Neuronal stem cell (in vitro differentiated cells): ENCODE data around the gene SEC63.
A peak's percentile ranks its signal among the peaks of the same experiment; 100 is the strongest.
"Not testable (repeated sequence)": the region's sequence is repeated elsewhere in the genome, so short reads cannot be mapped to it uniquely, and the experiment has no call there.

Experiments used
- DNase-seq: peaks from one replicate; pipeline ENCODE4 v3.0.0-alpha.2; 2013; ENCODE audit warnings: low spot score
- H2AFZ ChIP-seq: one replicate; pipeline ENCODE4 v1.6.1; 2013; ENCODE audit warnings: mild to moderate bottlenecking, low read length, inconsistent platforms
- H2AK5ac ChIP-seq: 2 replicates; pipeline ENCODE4 v1.6.1; 2013; ENCODE audit warnings: low read depth, mild to moderate bottlenecking, inconsistent platforms, low read length, moderate library complexity, mixed read lengths
- H2BK120ac ChIP-seq: 2 replicates; pipeline ENCODE4 v1.6.1; 2013; ENCODE audit warnings: low read depth, mild to moderate bottlenecking, inconsistent platforms, low read length, moderate library complexity, mixed read lengths
- H2BK12ac ChIP-seq: one replicate; pipeline ENCODE4 v1.6.1; 2013; ENCODE audit warnings: low read length, inconsistent platforms
- H2BK15ac ChIP-seq: 2 replicates; pipeline ENCODE4 v1.6.1; 2013; ENCODE audit warnings: mild to moderate bottlenecking, low read length, inconsistent platforms, mixed read lengths
- H2BK5ac ChIP-seq: one replicate; pipeline ENCODE4 v1.6.1; 2013; ENCODE audit warnings: inconsistent platforms, mild to moderate bottlenecking, low read length, moderate library complexity
- H3K14ac ChIP-seq: one replicate; pipeline ENCODE4 v1.6.1; 2013; ENCODE audit warnings: low read length, inconsistent platforms
- H3K18ac ChIP-seq: 2 replicates; pipeline ENCODE4 v1.6.1; 2013; ENCODE audit warnings: low read length, inconsistent platforms
- H3K23ac ChIP-seq: 2 replicates; pipeline ENCODE4 v1.6.1; 2013; ENCODE audit warnings: low read depth, mild to moderate bottlenecking, mixed read lengths, low read length, inconsistent platforms; ENCODE audit not compliant: poor library complexity
- H3K27ac ChIP-seq: replicated peaks from 3 replicates; pipeline ENCODE4 v1.5.1; 2013; ENCODE audit warnings: low read length, inconsistent platforms
- H3K27me3 ChIP-seq, 3 experiments: 2 replicates each; pipeline ENCODE4 v1.6.1; 2013; ENCODE audit warnings: low read length in 3 of 3, mild to moderate bottlenecking in 2 of 3, inconsistent platforms in 1 of 3, low read depth in 1 of 3, mixed read lengths in 1 of 3, moderate library complexity in 1 of 3; ENCODE audit not compliant: control insufficient read depth in 3 of 3, insufficient read depth in 3 of 3
- H3K36me3 ChIP-seq, 2 donors: replicated peaks in 1 of 2; 2 replicates each; pipeline ENCODE4 v1.6.1; 2013; ENCODE audit warnings: low read length in 2 of 2; ENCODE audit not compliant: control insufficient read depth in 2 of 2, insufficient read depth in 2 of 2
- H3K4ac ChIP-seq: 2 replicates; pipeline ENCODE4 v1.6.1; 2013; ENCODE audit warnings: inconsistent platforms, mild to moderate bottlenecking, low read length, moderate library complexity
- H3K4me1 ChIP-seq, 2 donors: 1 replicate in 1 of 2; 2 replicates in 1 of 2; pipeline ENCODE4 v1.6.1; 2013; ENCODE audit warnings: low read length in 2 of 2, low read depth in 1 of 2; ENCODE audit not compliant: control insufficient read depth in 2 of 2, insufficient read depth in 1 of 2
- H3K4me2 ChIP-seq: one replicate; pipeline ENCODE4 v1.6.1; 2013; ENCODE audit warnings: mild to moderate bottlenecking, low read length, inconsistent platforms; ENCODE audit not compliant: insufficient read depth, poor library complexity, severe bottlenecking
- H3K4me3 ChIP-seq, 2 donors: 2 replicates each; pipeline ENCODE4 v1.5.1; 2013; ENCODE audit warnings: low read length in 2 of 2, mild to moderate bottlenecking in 2 of 2, inconsistent platforms in 1 of 2, moderate library complexity in 1 of 2
- H3K79me1 ChIP-seq: one replicate; pipeline ENCODE4 v1.6.1; 2013; ENCODE audit warnings: low read depth, mild to moderate bottlenecking, inconsistent platforms, low read length, moderate library complexity
- H3K9ac ChIP-seq: one replicate; pipeline ENCODE4 v1.6.1; 2013; ENCODE audit warnings: mild to moderate bottlenecking, low read depth, low read length, inconsistent platforms; ENCODE audit not compliant: poor library complexity
- H3K9me3 ChIP-seq, 2 donors: replicated peaks in 1 of 2; 2 replicates each; pipeline versions ENCODE3 to v1.6.1; 2013; ENCODE audit warnings: low read length in 2 of 2, mild to moderate bottlenecking in 2 of 2, inconsistent platforms in 1 of 2, low read depth in 1 of 2, mixed read lengths in 1 of 2, moderate library complexity in 1 of 2; ENCODE audit not compliant: control insufficient read depth in 2 of 2, insufficient read depth in 1 of 2
- H4K8ac ChIP-seq: one replicate; pipeline ENCODE4 v1.6.1; 2013; ENCODE audit warnings: low read depth, mild to moderate bottlenecking, inconsistent platforms, low read length, moderate library complexity
- H4K91ac ChIP-seq: one replicate; pipeline ENCODE4 v1.6.1; 2013; ENCODE audit warnings: low read length, low read depth, mild to moderate bottlenecking, inconsistent platforms; ENCODE audit not compliant: poor library complexity
- WGBS, 2 donors: extraction: QIAGEN DNeasy Blood & Tissue Kit; methylation state at CpG; one replicate each; pipeline ENCODE4 v1.1.7; 2013; ENCODE audit warnings: missing lambda C conversion rate in 2 of 2, mixed read lengths in 1 of 2; ENCODE audit not compliant: insufficient read length in 2 of 2, insufficient replicate concordance in 1 of 2; ENCODE audit errors: extremely low coverage in 2 of 2; 5-methylcytosine and 5-hydroxymethylcytosine counted together

The SEC63 gene

DNA sequence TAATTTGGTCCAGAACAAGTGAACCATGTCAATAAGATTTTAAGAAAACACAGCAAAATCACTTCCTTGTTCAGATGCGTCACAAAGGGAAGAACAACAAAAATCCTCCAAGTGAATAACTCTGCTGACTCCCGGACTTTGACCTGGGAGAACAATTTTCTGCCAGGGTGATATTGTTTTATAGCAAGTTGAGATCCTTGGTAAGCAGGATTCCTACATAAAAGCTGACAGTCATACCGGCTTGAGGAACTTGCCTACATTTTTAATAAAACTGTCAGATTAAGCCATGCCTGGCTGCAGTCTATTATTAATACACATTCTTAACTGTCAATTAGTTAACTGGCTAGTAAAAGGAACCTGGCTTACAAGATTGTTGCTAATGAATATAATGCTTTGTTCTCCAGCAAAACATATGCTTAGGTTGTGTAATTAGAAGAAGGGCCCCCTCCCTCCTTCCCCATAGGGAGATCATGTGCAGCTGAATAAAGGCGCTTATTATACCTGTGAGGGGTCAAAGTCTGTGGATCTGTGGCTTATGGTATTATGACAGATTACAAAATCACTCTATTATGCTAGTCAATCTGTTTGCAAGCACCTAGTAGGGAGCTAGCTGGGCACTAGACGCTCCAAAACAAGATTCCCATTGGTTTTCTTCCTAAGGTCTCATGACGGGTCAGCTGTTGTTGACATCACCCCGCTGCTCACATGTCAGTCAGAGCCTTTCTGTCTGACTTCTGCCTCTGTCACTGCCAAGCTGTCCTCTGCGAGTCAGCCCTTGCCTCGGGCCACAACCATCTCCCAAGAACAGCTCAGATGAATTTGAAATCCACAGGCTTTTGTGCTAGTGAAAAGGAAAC is 44.6 kb upstream of the SEC63 start:
- Histone ChIP-seq H2BK15ac (no peak overlapping the region), H4K8ac (no peak overlapping the region), H2BK12ac (no peak overlapping the region), H3K9me3 (no peaks in the 10 kb centered on the region), H2AK5ac (no peak overlapping the region), H3K9ac (no peak overlapping the region), H3K4ac (no peak overlapping the region), H3K4me3 (no peak overlapping the region), H3K36me3 (no peaks in the 10 kb centered on the region), H2BK120ac (no peak overlapping the region), H3K4me1 (peaks cover 5 to 7% of the 10 kb centered on the region in 2 donors), H3K79me1 (no peaks in the 10 kb centered on the region), H4K91ac (no peak overlapping the region), H2BK5ac (no peak overlapping the region), H3K27me3 (no peaks in the 10 kb centered on the region), H3K4me2 (no peak overlapping the region), H3K27ac (no peak overlapping the region), H2AFZ (peak overlapping the region; percentile 79), H3K14ac (no peak overlapping the region), H3K23ac (no peak overlapping the region), H3K18ac (no peak overlapping the region)
- whole genome bisulfite sequencing, 2 donors = no CpG with 5 or more reads among the region's 9 CpGs
- DNase-seq = no peak

DNA sequence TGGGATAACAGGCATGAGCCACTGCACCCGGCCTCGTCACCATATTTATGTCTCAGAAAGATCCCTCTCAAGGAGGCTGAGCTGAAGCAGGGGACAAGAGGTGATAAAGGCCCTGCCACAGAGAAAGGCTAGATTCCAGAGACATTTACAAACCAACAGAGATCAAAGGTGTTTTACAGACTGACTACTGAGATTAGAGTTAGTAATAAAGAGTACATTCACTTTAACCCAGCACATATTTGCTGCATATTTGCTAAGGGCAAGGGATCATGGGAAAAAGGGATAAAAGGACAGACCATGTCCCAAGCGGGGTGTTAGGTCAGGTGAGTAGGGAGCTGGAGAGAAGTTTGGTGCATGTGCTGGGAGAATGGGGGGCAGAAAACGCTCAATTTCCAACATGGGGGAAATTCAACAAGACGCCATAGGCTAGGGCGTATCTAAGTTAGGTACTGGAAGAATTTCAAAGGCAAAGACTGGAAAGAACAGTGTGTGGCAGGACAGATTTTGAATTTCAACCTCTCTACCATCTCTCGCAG is 43.8 kb upstream of the SEC63 start:
- no peak overlapping the region for H2BK12ac ChIP-seq
- no peak for DNase-seq
- H3K27me3 ChIP-seq = no peaks in the 10 kb centered on the region
- no peak overlapping the region for H3K4me2 ChIP-seq
- no peak overlapping the region for H3K27ac ChIP-seq
- peaks cover 5 to 7% of the 10 kb centered on the region in 2 donors for H3K4me1 ChIP-seq
- H3K18ac ChIP-seq = no peak overlapping the region
- H4K91ac ChIP-seq = no peak overlapping the region
- WGBS, 2 donors = no CpG with 5 or more reads among the region's 7 CpGs
- no peak overlapping the region for H3K23ac ChIP-seq
- peak overlapping the region; percentile 79 for H2AFZ ChIP-seq
- no peak overlapping the region for H2BK5ac ChIP-seq
- no peak overlapping the region for H3K4me3 ChIP-seq
- H2BK120ac ChIP-seq = no peak overlapping the region
- no peak overlapping the region for H3K9ac ChIP-seq
- no peaks in the 10 kb centered on the region for H3K36me3 ChIP-seq
- no peaks in the 10 kb centered on the region for H3K79me1 ChIP-seq
- H4K8ac ChIP-seq = no peak overlapping the region
- H3K14ac ChIP-seq = no peak overlapping the region
- no peak overlapping the region for H3K4ac ChIP-seq
- no peak overlapping the region for H2BK15ac ChIP-seq
- no peak overlapping the region for H2AK5ac ChIP-seq
- H3K9me3 ChIP-seq = no peaks in the 10 kb centered on the region

DNA sequence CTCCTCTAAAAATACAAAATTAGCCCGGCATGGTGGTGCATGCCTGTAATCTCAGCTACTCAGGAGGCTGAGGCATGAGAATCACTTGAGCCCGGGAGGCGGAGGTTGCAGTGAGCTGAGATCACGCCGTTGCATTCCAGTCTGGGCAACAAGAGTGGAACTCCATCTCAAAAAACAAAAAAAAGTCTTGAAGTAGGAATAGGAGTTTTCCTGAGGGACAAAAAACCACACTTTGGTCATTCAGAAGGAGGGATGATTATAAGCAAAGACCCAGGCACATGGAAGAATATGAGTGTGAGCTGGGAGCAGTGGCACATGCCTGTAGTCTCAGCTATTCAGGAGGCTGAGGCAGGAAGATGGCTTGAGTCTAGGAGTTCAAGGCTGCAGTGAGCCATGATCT is 42.3 kb upstream of the SEC63 start:
- not testable (repeated sequence) for H2BK120ac ChIP-seq, H2BK5ac ChIP-seq, H3K9ac ChIP-seq, H3K27ac ChIP-seq, DNase-seq, H3K27me3 ChIP-seq, H3K4me1 ChIP-seq, H2AFZ ChIP-seq, H3K18ac ChIP-seq, H2AK5ac ChIP-seq, H4K91ac ChIP-seq, H2BK12ac ChIP-seq, H3K36me3 ChIP-seq, H4K8ac ChIP-seq, H3K4ac ChIP-seq, H3K14ac ChIP-seq, H3K23ac ChIP-seq, H3K79me1 ChIP-seq, H3K9me3 ChIP-seq, H3K4me2 ChIP-seq, H2BK15ac ChIP-seq, H3K4me3 ChIP-seq
- WGBS, 2 donors = no CpG with 5 or more reads among the region's 5 CpGs

DNA sequence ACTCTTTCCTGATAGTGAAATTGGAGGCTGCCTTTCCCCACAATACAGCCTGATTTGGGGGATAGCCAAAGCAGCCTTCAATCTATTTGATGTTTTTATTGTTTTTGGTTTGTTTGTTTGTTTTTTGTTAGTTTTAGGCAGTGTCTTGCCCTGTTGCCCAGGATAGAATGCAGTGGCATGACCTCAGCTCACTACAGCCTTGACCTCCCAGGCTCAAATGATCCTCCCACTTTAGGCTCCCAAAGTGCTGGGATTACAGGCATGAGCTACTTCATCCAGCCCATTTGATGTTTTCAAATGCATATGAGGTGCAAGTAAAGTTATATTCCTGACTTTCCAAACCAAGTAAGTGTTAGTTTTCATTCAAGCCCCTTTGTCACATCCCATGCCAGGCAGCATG is 41.3 kb upstream of the SEC63 start:
- no peak overlapping the region for H2BK5ac ChIP-seq
- H2BK120ac ChIP-seq = no peak overlapping the region
- H4K91ac ChIP-seq = no peak overlapping the region
- no peak overlapping the region for H3K4ac ChIP-seq
- no peak for DNase-seq
- peaks cover 5 to 7% of the 10 kb centered on the region in 2 donors for H3K4me1 ChIP-seq
- no peak overlapping the region for H3K14ac ChIP-seq
- H3K4me3 ChIP-seq = no peak overlapping the region
- no peaks in the 10 kb centered on the region for H3K27me3 ChIP-seq
- no peak overlapping the region for H2BK12ac ChIP-seq
- H2BK15ac ChIP-seq = no peak overlapping the region
- H2AK5ac ChIP-seq = no peak overlapping the region
- no peak overlapping the region for H3K27ac ChIP-seq
- H3K36me3 ChIP-seq = no peaks in the 10 kb centered on the region
- no peak overlapping the region for H2AFZ ChIP-seq
- no peak overlapping the region for H3K4me2 ChIP-seq
- H3K9me3 ChIP-seq = no peaks in the 10 kb centered on the region
- no peak overlapping the region for H4K8ac ChIP-seq
- no peak overlapping the region for H3K9ac ChIP-seq
- H3K79me1 ChIP-seq = no peaks in the 10 kb centered on the region
- H3K18ac ChIP-seq = no peak overlapping the region
- H3K23ac ChIP-seq = no peak overlapping the region
